PC-3 (cell line): ENCODE data around the gene NDE1. TPM values are rescaled to one million over a fixed set of nuclear protein-coding genes. Genes with fewer than 3 reads are reported as not detected.
A peak's percentile ranks its signal among the peaks of the same experiment; 100 is the strongest.
"Not testable (repeated sequence)": the region's sequence is repeated elsewhere in the genome, so short reads cannot be mapped to it uniquely, and the experiment has no call there.

Experiments
- ATAC-seq: fragments of 200-7000 bp; cut with Tn5 transposase; 2 replicates; pipeline ENCODE4 v1.9.1; 2020; ENCODE audit warnings: mild to moderate bottlenecking, moderate library complexity
- BruUV-seq: library from RNA; stranded (reverse); fragments of 400-500 nt; replicated peaks from 2 replicates; lab custom pipeline; 2021; lab: Mats Ljungman, UMichigan
- CTCF ChIA-PET: fragments of 300-600 bp; sonication (Branson Sonifier 250); formaldehyde crosslinking; loops from one replicate; lab custom pipeline; 2022; ENCODE audit warnings: antibody characterized with exemption; lab: Charles Lee
- POLR2A ChIA-PET: fragments of 300-600 bp; sonication (Branson Sonifier 250); formaldehyde crosslinking; loops from one replicate; lab custom pipeline; 2022; ENCODE audit warnings: antibody characterized with exemption; ENCODE audit not compliant: unreplicated experiment; lab: Charles Lee
- DNase-seq: peaks from one replicate; pipeline ENCODE4 v3.0.0-alpha.2; 2015
- H2AFZ ChIP-seq: fragments of 300-600 bp; sonication (generic); 2 replicates; pipeline ENCODE4 v1.6.0; 2016; ENCODE audit warnings: antibody characterized with exemption, low read length
- H3F3A ChIP-seq: fragments of 300-600 bp; sonication (generic); one replicate; pipeline ENCODE4 v1.6.0; 2017; ENCODE audit warnings: antibody characterized with exemption, low read length, control low read depth, mild to moderate bottlenecking; ENCODE audit not compliant: unreplicated experiment
- H3K27ac ChIP-seq: fragments of 300-600 bp; sonication (generic); 2 replicates; pipeline ENCODE4 v1.5.1; 2016; ENCODE audit warnings: mild to moderate bottlenecking, low read length
- H3K27me3 ChIP-seq: fragments of 300-600 bp; sonication (generic); 2 replicates; pipeline ENCODE4 v1.6.1; 2016; ENCODE audit warnings: low read length, mixed read lengths
- H3K36me3 ChIP-seq: fragments of 300-600 bp; sonication (generic); 2 replicates; pipeline ENCODE4 v1.6.1; 2016; ENCODE audit warnings: low read depth, mixed run types, low read length, mixed read lengths
- H3K4me1 ChIP-seq: fragments of 300-600 bp; sonication (generic); 2 replicates; pipeline ENCODE4 v1.5.1; 2016; ENCODE audit warnings: low read length; ENCODE audit not compliant: insufficient read depth
- H3K4me2 ChIP-seq: fragments of 300-600 bp; sonication (generic); 2 replicates; pipeline ENCODE4 v1.6.0; 2016; ENCODE audit warnings: low read length
- H3K4me3 ChIP-seq: fragments of 300-600 bp; sonication (generic); 2 replicates; pipeline ENCODE4 v1.5.1; 2016; ENCODE audit warnings: mild to moderate bottlenecking, low read length, mixed read lengths
- H3K79me2 ChIP-seq: fragments of 300-600 bp; sonication (generic); 2 replicates; pipeline ENCODE4 v1.6.1; 2017; ENCODE audit warnings: low read length, mixed read lengths
- H3K9ac ChIP-seq: fragments of 300-600 bp; sonication (generic); 2 replicates; pipeline ENCODE4 v1.6.0; 2016; ENCODE audit warnings: mild to moderate bottlenecking, low read length
- H3K9me2 ChIP-seq: fragments of 300-600 bp; sonication (generic); replicated peaks from 2 replicates; pipeline ENCODE4 v1.6.1; 2016; ENCODE audit warnings: mixed run types, low read length, mixed read lengths
- H3K9me3 ChIP-seq: fragments of 300-600 bp; sonication (generic); 2 replicates; pipeline ENCODE4 v1.6.1; 2016; ENCODE audit warnings: low read length, mixed read lengths
- H4K20me1 ChIP-seq: fragments of 300-600 bp; sonication (generic); 2 replicates; pipeline ENCODE4 v1.6.1; 2016; ENCODE audit warnings: low read length, mixed read lengths
- CTCF ChIP-seq: fragments of 300-600 bp; sonication (generic); conservative IDR thresholded peaks from 2 replicates; pipeline ENCODE4 v1.5.1; 2017; ENCODE audit warnings: antibody characterized with exemption, low read depth, mild to moderate bottlenecking, low read length
- EZH2 ChIP-seq: fragments of 300-600 bp; sonication (generic); IDR thresholded peaks from one replicate; pipeline ENCODE4 v1.6.1; 2017; ENCODE audit warnings: antibody characterized with exemption, mild to moderate bottlenecking, low read length; ENCODE audit not compliant: unreplicated experiment
- EZH2phosphoT487 ChIP-seq: fragments of 300-600 bp; sonication (generic); IDR thresholded peaks from 2 replicates; pipeline ENCODE4 v1.6.1; 2018; ENCODE audit warnings: mild to moderate bottlenecking, antibody characterized with exemption, low read length, borderline replicate concordance
- intact Hi-C: fragments of 100-400 bp; cut with micrococcal nuclease; formaldehyde crosslinking; loops from 2 replicates; pipeline ENCODE4 v1.9.0; 2023
- total RNA-seq: library from RNA; depleted of rRNA; stranded (reverse); fragments of >200 nt; gene quantifications from 2 replicates; pipeline ENCODE4 v1.2.3, GENCODE V29; 2014

NDE1 gene
- total RNA-seq, 1 experiment from 2014 or later = 24.9 TPM

GRCh38 chr16:15647294-15648014 is 2.6 kb upstream of the NDE1 start:
- DNase-seq = no peak
- Histone ChIP-seq H4K20me1 (no peaks in the 10 kb centered on the region), H3K27ac (no peak overlapping the region), H3K9ac (no peak overlapping the region), H3K4me3 (no peak overlapping the region), H3K27me3 (no peaks in the 10 kb centered on the region), H3K4me1 (peaks cover 20% of the 10 kb centered on the region), H3K4me2 (no peak overlapping the region), H3K79me2 (peaks cover 25% of the 10 kb centered on the region), H3F3A (peaks cover 5% of the 10 kb centered on the region), H3K36me3 (no peaks in the 10 kb centered on the region), H3K9me3 (no peaks in the 10 kb centered on the region), H3K9me2 (no peaks in the 10 kb centered on the region), H2AFZ (no peak overlapping the region)
- intact Hi-C loops = no loop called here
- POLR2A ChIA-PET = no interaction called here
- no peak for ATAC-seq
- BruUV-seq = no TSS peak
- CTCF ChIA-PET = no interaction called here
- TF ChIP-seq CTCF = no peak
- TF ChIP-seq EZH2phosphoT487 = no peak
- TF ChIP-seq EZH2 = no peak

GRCh38 chr16:15648135-15648730 is 1.8 kb upstream of the NDE1 start:
- DNase-seq (no peak), ATAC-seq (no peak)
- no peaks in the 10 kb centered on the region for H3K9me2 ChIP-seq
- BruUV-seq = no TSS peak
- H3K9me3 ChIP-seq = no peaks in the 10 kb centered on the region
- no peak overlapping the region for H3K9ac ChIP-seq
- POLR2A ChIA-PET = no interaction called here
- no peak overlapping the region for H2AFZ ChIP-seq
- no peaks in the 10 kb centered on the region for H3K36me3 ChIP-seq
- TF ChIP-seq EZH2phosphoT487 (no peak), CTCF (no peak), EZH2 (no peak)
- CTCF ChIA-PET = no interaction called here
- H3K79me2 ChIP-seq = peaks cover 30% of the 10 kb centered on the region
- H3K27me3 ChIP-seq = no peaks in the 10 kb centered on the region
- H3K4me2 ChIP-seq = no peak overlapping the region
- H3K27ac ChIP-seq = no peak overlapping the region
- H3K4me3 ChIP-seq = no peak overlapping the region
- intact Hi-C loops = no loop called here
- peaks cover 24% of the 10 kb centered on the region for H3K4me1 ChIP-seq
- H3F3A ChIP-seq = peaks cover 5% of the 10 kb centered on the region
- H4K20me1 ChIP-seq = no peaks in the 10 kb centered on the region

GRCh38 chr16:15649311-15649710 is 734 bp upstream of the NDE1 start:
- H3F3A ChIP-seq, H3K9me3 ChIP-seq, POLR2A ChIA-PET, H3K27me3 ChIP-seq, CTCF ChIA-PET, ATAC-seq, intact Hi-C loops, H3K27ac ChIP-seq, H3K9me2 ChIP-seq, DNase-seq, H4K20me1 ChIP-seq, H3K36me3 ChIP-seq: not testable (repeated sequence)
- H3K4me2 ChIP-seq = peak overlapping the region; percentile 97
- H3K4me3 ChIP-seq = peak overlapping the region; percentile 97
- TSS peak; percentile 40 for BruUV-seq
- H3K79me2 ChIP-seq = peaks cover 40% of the 10 kb centered on the region
- peak overlapping the region; percentile 93 for H2AFZ ChIP-seq
- H3K4me1 ChIP-seq = peaks cover 16% of the 10 kb centered on the region
- peak overlapping the region; percentile 58 for H3K9ac ChIP-seq
